HepG2 (cell line): ENCODE data around the gene FGFR3. TPM values are rescaled to one million over a fixed set of nuclear protein-coding genes. Genes with fewer than 3 reads are reported as not detected.
A peak's percentile ranks its signal among the peaks of the same experiment; 100 is the strongest.

ENCODE experiments used
- ARID2 ChIP-seq: sonication (generic); formaldehyde crosslinking; IDR thresholded peaks from 2 replicates; pipeline ENCODE4 v1.8.1; 2022; ENCODE audit warnings: mild to moderate bottlenecking, missing genetic modification reagents, borderline replicate concordance
- FIP1L1 ChIP-seq: fragments of 200-400 bp; formaldehyde crosslinking; IDR thresholded peaks from 2 replicates; pipeline ENCODE4 v1.6.1; 2018; ENCODE audit warnings: low read depth, mild to moderate bottlenecking, low read length, moderate library complexity, borderline replicate concordance; ENCODE audit not compliant: insufficient read depth
- HOXD1 ChIP-seq: sonication (generic); formaldehyde crosslinking; IDR thresholded peaks from 2 replicates; pipeline ENCODE4 v1.5.0; 2020; ENCODE audit warnings: missing genetic modification reagents
- PATZ1 ChIP-seq: sonication (generic); formaldehyde crosslinking; IDR thresholded peaks from 2 replicates; pipeline ENCODE4 v1.4.0; 2020; ENCODE audit warnings: missing genetic modification reagents
- PAX8 ChIP-seq: sonication (generic); formaldehyde crosslinking; IDR thresholded peaks from 2 replicates; pipeline ENCODE4 v1.8.0; 2022; ENCODE audit warnings: mild to moderate bottlenecking, missing genetic modification reagents, borderline replicate concordance
- PRMT3 ChIP-seq: sonication (generic); formaldehyde crosslinking; IDR thresholded peaks from 2 replicates; pipeline ENCODE4 v1.8.1; 2022; ENCODE audit warnings: low read depth, mild to moderate bottlenecking, moderate library complexity, missing genetic modification reagents, borderline replicate concordance
- RFXAP ChIP-seq: sonication (generic); formaldehyde crosslinking; IDR thresholded peaks from 2 replicates; pipeline ENCODE4 v1.4.0; 2020; ENCODE audit warnings: missing genetic modification reagents, borderline replicate concordance
- RXRA ChIP-seq: sonication (generic); formaldehyde crosslinking; IDR thresholded peaks from 2 replicates; pipeline ENCODE4 v1.5.1; 2020; ENCODE audit warnings: missing genetic modification reagents
- STAG1 ChIP-seq: sonication (generic); formaldehyde crosslinking; IDR thresholded peaks from 2 replicates; pipeline ENCODE4 v1.4.0; 2020; ENCODE audit warnings: missing genetic modification reagents
- TFDP1 ChIP-seq: IDR thresholded peaks from 2 replicates; pipeline ENCODE4 v1.6.1; 2016; ENCODE audit warnings: missing compliant biosample characterization, missing genetic modification reagents, borderline replicate concordance
- TGIF2 ChIP-seq: IDR thresholded peaks from 2 replicates; pipeline ENCODE4 v1.6.1; 2016; ENCODE audit warnings: control low read depth, missing compliant biosample characterization
- UBTF ChIP-seq: sonication (generic); formaldehyde crosslinking; IDR thresholded peaks from 2 replicates; pipeline ENCODE4 v1.4.0; 2020; ENCODE audit warnings: mild to moderate bottlenecking, missing genetic modification reagents
- ZNF367 ChIP-seq: sonication (generic); formaldehyde crosslinking; IDR thresholded peaks from 2 replicates; pipeline ENCODE4 v1.4.0; 2020; ENCODE audit warnings: missing genetic modification reagents, borderline replicate concordance
- ZNF605 ChIP-seq: sonication (generic); formaldehyde crosslinking; IDR thresholded peaks from 2 replicates; pipeline ENCODE4 v1.8.0; 2022; ENCODE audit warnings: mild to moderate bottlenecking, missing genetic modification reagents
- ZNF609 ChIP-seq: sonication (generic); formaldehyde crosslinking; IDR thresholded peaks from 2 replicates; pipeline ENCODE4 v1.4.0; 2020; ENCODE audit warnings: mild to moderate bottlenecking, missing genetic modification reagents, borderline replicate concordance
- ZNF740 ChIP-seq: sonication (generic); formaldehyde crosslinking; IDR thresholded peaks from 2 replicates; pipeline ENCODE4 v1.4.0; 2020; ENCODE audit warnings: missing genetic modification reagents
- ZNF746 ChIP-seq: sonication (generic); formaldehyde crosslinking; IDR thresholded peaks from 2 replicates; pipeline ENCODE4 v1.8.0; 2022; ENCODE audit warnings: mild to moderate bottlenecking, missing genetic modification reagents
- polyA plus RNA-seq, 8 experiments: library from polyadenylated mRNA; depleted of rRNA in 3 of 8; stranded (reverse) in 7 of 8; unstranded in 1 of 8; fragments of >200 nt; fragmentation: Illumina TruSeq in 4 of 8; extraction: Trizol in 4 of 8; gene quantifications; 2 replicates each; pipeline versions ENCODE4 v1.2.1 to v1.2.3, GENCODE V29; 2011 to 2016; ENCODE audit warnings: low read depth in 4 of 8, missing spikeins in 1 of 8, mixed read lengths in 1 of 8; ENCODE audit not compliant: insufficient read depth in 1 of 8
- total RNA-seq, 5 experiments: library from RNA; depleted of rRNA; stranded (reverse); fragments of >200 nt; fragmentation: Illumina TruSeq; extraction: Trizol; gene quantifications; 2 replicates each; pipeline ENCODE4 v1.2.3, GENCODE V29; 2016; ENCODE audit warnings: low read depth in 1 of 5

Gene FGFR3
- total and polyA plus RNA-seq, 2 of the 13 experiments (the other 11 are each of a cell fraction or from before 2014, with no cell fraction given) = 103 to 109 TPM

- TF ChIP-seq PATZ1 (CRISPR knock-in tag) (peak; percentile 95), RFXAP (CRISPR knock-in tag) (peak; percentile 80), ZNF605 (CRISPR knock-in tag) (no peak), RXRA (CRISPR knock-in tag) (no peak), STAG1 (CRISPR knock-in tag) (peak; percentile 51), PRMT3 (no peak), ZNF746 (peak; percentile 61; the same call in 1 of the 2 replicates), FIP1L1 (peak; percentile 70; the same call in 1 of the 2 replicates), PAX8 (CRISPR knock-in tag) (no peak; the same call in 1 of the 2 replicates), TFDP1 (no peak), UBTF (CRISPR knock-in tag) (peak; percentile 100), ZNF367 (CRISPR knock-in tag) (0 out of 2 replicates have a peak, but pooled peaks have one; percentile 46), ARID2 (CRISPR knock-in tag) (peak; percentile 90), ZNF740 (CRISPR knock-in tag) (0 out of 2 replicates have a peak, but pooled peaks have one; percentile 52), HOXD1 (peak; percentile 82; the same call in 1 of the 2 replicates), ZNF609 (CRISPR knock-in tag) (peak; percentile 80; the same call in 1 of the 2 replicates), TGIF2 (CRISPR knock-in tag) (0 out of 2 replicates have a peak, but pooled peaks have one; percentile 57)
Measured at GRCh38 chr4:1746919-1747602, 46.0 kb upstream of the FGFR3 start (continued).
